ENCODE results near the gene CIB4.
A peak's percentile ranks its signal among the peaks of the same experiment; 100 is the strongest.

Gene CIB4

GRCh38 chr2:26566081-26566375, 75.1 kb downstream of the CIB4 start:
- TF ChIP-seq, protein P1, sequence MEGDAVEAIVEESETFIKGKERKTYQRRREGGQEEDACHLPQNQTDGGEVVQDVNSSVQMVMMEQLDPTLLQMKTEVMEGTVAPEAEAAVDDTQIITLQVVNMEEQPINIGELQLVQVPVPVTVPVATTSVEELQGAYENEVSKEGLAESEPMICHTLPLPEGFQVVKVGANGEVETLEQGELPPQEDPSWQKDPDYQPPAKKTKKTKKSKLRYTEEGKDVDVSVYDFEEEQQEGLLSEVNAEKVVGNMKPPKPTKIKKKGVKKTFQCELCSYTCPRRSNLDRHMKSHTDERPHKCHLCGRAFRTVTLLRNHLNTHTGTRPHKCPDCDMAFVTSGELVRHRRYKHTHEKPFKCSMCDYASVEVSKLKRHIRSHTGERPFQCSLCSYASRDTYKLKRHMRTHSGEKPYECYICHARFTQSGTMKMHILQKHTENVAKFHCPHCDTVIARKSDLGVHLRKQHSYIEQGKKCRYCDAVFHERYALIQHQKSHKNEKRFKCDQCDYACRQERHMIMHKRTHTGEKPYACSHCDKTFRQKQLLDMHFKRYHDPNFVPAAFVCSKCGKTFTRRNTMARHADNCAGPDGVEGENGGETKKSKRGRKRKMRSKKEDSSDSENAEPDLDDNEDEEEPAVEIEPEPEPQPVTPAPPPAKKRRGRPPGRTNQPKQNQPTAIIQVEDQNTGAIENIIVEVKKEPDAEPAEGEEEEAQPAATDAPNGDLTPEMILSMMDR (IDR thresholded peaks at IDR 0.05), result no peak
- H3K4me1 ChIP-seq, result peaks cover 0 to 20% (median 17%) of the 10 kb centered on the region in 4 donors
- DNase-seq, result peak in 1 of 2 donors; percentile 55

DNA sequence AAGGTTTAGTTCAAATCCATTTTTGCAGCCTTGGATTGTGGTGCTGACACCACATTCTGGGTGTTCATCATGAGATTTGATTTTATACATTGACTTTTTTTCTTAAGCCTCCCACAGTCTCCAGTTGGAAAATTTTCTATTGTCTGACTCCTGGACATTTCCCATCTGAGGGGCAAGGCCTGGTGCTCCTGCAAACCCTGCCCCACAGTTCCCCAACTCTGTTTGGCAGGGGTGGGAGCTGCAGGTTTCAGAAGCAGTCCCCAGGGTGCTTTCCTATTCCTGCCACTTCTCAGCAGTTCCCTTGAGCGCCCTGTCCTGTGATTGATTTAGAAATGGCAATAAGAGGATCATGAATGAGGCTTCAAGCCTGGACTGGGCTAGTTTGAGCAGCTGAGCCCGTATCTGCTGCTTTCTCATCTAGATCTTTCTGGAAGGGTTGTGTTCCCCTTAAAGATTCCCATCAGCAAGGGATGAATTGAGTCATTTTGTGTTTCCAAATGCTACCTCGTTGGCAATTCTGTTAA, 77.0 kb downstream of the CIB4 start:
- Histone ChIP-seq H3K36me3 (no peaks in the 10 kb centered on the region), H3K9me3 (no peaks in the 10 kb centered on the region), H3K27me3 (peaks cover 0 to 84% of the 10 kb centered on the region in 2 donors), H3K27ac (no peak overlapping the region), H3K4me3 (no peak overlapping the region), H3K4me1 (peaks cover 0 to 20% (median 17%) of the 10 kb centered on the region in 4 donors)
- TF ChIP-seq, protein P1 (IDR thresholded peaks at IDR 0.05), result no peak
- intact Hi-C loops (cut with DNase I; ENCODE audit: low total_unique reads), result no loop called here
- DNase-seq, result peak in 1 of 2 donors; percentile 32

More at GRCh38 chr2:26566081-26566375, 75.1 kb downstream of the CIB4 start:
- intact Hi-C loops (cut with DNase I; ENCODE audit: low total_unique reads), result no loop called here
- no peak overlapping the region for H3K27ac ChIP-seq
- H3K27me3 ChIP-seq, result peaks cover 0 to 83% of the 10 kb centered on the region in 2 donors
- no peaks in the 10 kb centered on the region for H3K36me3 ChIP-seq
- H3K9me3 ChIP-seq, result no peaks in the 10 kb centered on the region
- H3K4me3 ChIP-seq, result no peak overlapping the region

DNA sequence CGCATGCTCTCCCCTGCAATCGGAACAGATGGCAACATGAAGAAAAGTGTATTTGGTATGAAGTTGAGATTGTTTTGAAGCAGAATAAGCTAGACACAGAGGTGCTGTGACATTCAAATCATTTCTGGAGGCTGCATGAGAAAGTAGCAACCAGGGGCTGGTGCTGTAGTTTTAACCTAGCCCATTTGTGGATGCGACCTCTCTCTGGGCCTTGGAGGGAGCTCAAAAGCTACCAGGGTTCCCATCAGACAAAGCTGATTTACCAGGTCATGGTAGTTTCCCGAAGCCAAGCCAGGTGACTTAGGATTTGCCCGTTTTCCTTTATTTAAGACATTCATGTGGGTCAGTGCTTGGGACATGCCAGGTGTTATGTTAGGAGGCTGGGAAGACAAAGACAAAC, 77.5 kb downstream of the CIB4 start:
- Histone ChIP-seq H3K9me3 (no peaks in the 10 kb centered on the region), H3K36me3 (no peaks in the 10 kb centered on the region), H3K27ac (no peak overlapping the region), H3K27me3 (peaks cover 0 to 89% of the 10 kb centered on the region in 2 donors), H3K4me1 (peaks cover 0 to 22% (median 17%) of the 10 kb centered on the region in 4 donors), H3K4me3 (no peak overlapping the region)
- DNase-seq, result peak in 1 of 2 donors; percentile 17
- TF ChIP-seq, protein P1 (IDR thresholded peaks at IDR 0.05), result no peak
- intact Hi-C loops (cut with DNase I; ENCODE audit: low total_unique reads), result no loop called here

- intact Hi-C loops (cut with DNase I; ENCODE audit: low total_unique reads), result no loop called here
- Histone ChIP-seq H3K27ac (no peak overlapping the region), H3K9me3 (no peaks in the 10 kb centered on the region), H3K27me3 (peaks cover 0 to 89% of the 10 kb centered on the region in 2 donors), H3K4me1 (peaks cover 0 to 23% (median 17%) of the 10 kb centered on the region in 4 donors), H3K4me3 (peak overlapping the region; percentile 30 to 51), H3K36me3 (no peaks in the 10 kb centered on the region)
- peak in 1 of 2 donors; percentile 65 for DNase-seq
- TF ChIP-seq, protein P1 (IDR thresholded peaks at IDR 0.05), result no peak
Measured at GRCh38 chr2:26562811-26563645, 78.1 kb downstream of the CIB4 start.

DNA sequence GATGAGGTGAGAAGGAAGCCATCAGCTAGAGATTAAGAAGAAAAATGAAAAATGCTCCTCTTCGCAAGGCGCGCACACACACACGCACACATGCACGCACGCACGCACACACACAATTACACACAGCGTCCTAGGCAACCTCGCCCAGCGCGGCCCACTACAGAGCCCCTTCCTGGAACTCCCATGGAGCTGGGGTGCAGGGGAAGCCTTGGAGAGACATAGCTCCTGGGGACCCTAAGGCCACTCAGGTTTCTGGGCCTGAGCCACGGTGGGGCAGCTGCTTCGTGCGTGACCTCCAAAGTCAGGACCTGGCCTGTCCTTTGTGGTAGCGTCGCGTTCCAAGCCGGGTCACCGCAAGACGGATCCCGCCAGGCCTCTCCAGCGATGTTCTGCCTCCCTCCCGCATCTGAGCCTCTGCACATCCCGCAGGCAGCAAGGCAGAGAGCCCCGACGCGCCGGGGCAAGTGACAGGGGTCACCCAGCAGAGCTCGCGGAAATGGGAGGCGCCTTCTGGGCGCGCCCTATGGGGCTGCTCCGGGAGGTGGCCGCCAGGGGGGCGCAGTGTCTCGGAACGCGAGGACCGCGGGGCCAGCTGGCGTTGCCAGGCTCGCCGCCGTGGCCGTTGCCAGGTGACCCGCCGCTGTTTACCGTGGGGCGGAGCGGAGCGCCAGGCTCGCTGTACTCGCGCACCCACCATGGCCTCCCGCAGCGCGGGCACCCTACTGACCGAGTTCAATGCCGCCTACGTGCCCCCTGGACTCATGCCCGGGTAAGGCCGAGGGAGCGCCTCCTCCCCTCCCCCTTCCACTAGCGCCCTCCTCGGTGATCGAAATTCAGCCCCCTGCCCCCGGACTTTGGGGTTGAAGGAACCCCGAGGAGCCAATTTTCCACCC, 79.0 kb downstream of the CIB4 start:
- no peak overlapping the region for H3K27ac ChIP-seq
- H3K9me3 ChIP-seq, result no peaks in the 10 kb centered on the region
- TF ChIP-seq, protein P1 (IDR thresholded peaks at IDR 0.05), result no peak
- DNase-seq, result peak in 1 of 2 donors; percentile 66
- peaks cover 0 to 23% (median 17%) of the 10 kb centered on the region in 4 donors for H3K4me1 ChIP-seq
- peak overlapping the region; percentile 30 to 51 for H3K4me3 ChIP-seq
- intact Hi-C loops (cut with DNase I; ENCODE audit: low total_unique reads), result no loop called here
- no peaks in the 10 kb centered on the region for H3K36me3 ChIP-seq
- H3K27me3 ChIP-seq, result peaks cover 0 to 89% of the 10 kb centered on the region in 2 donors

Measured in tibial artery (tissue), 4 donors.